DMS 273 (cell line): Measurements from ENCODE around the gene CERS6.
A peak's percentile ranks its signal among the peaks of the same experiment; 100 is the strongest.

Experiments
- DNase-seq: peaks from one replicate; lab custom pipeline; 2025; ENCODE audit not compliant: unreplicated experiment; lab: John Stamatoyannopoulos, UW

Gene CERS6

GRCh38 chr2:168528469-168528868 is 72.4 kb downstream of the CERS6 start:
- DNase-seq, result no peak

- no peak for DNase-seq
Measured at GRCh38 chr2:168529054-168529833, 73.2 kb downstream of the CERS6 start.

GRCh38 chr2:168529900-168530561 is 74.0 kb downstream of the CERS6 start:
- no peak for DNase-seq

- no peak for DNase-seq
Measured at GRCh38 chr2:168530982-168531622, 75.0 kb downstream of the CERS6 start.

- DNase-seq, result peak; percentile 30
Measured at GRCh38 chr2:168534926-168535325, 78.9 kb downstream of the CERS6 start.

GRCh38 chr2:168536925-168537466 is 80.9 kb downstream of the CERS6 start:
- DNase-seq, result no peak

- no peak for DNase-seq
Measured at GRCh38 chr2:168538133-168538532, 82.1 kb downstream of the CERS6 start.

- DNase-seq, result peak; percentile 46
Measured at GRCh38 chr2:168538534-168538933, 82.5 kb downstream of the CERS6 start.

- DNase-seq, result no peak
Measured at GRCh38 chr2:168539945-168540344, 83.9 kb downstream of the CERS6 start.

- DNase-seq, result no peak
Measured at GRCh38 chr2:168541858-168542257, 85.8 kb downstream of the CERS6 start.

- DNase-seq, result no peak
Measured at GRCh38 chr2:168543037-168543436, 87.0 kb downstream of the CERS6 start.

GRCh38 chr2:168543935-168544334 is 87.9 kb downstream of the CERS6 start:
- DNase-seq, result no peak

GRCh38 chr2:168545439-168546082 is 89.5 kb downstream of the CERS6 start:
- peak; percentile 47 for DNase-seq

GRCh38 chr2:168550670-168551069 is 94.6 kb downstream of the CERS6 start:
- DNase-seq, result peak; percentile 42

- DNase-seq, result no peak
Measured at GRCh38 chr2:168552450-168552856, 96.4 kb downstream of the CERS6 start.

GRCh38 chr2:168555283-168555682 is 99.2 kb downstream of the CERS6 start:
- DNase-seq, result no peak

GRCh38 chr2:168559187-168559586 is 103.1 kb downstream of the CERS6 start:
- peak; percentile 25 for DNase-seq

- no peak for DNase-seq
Measured at GRCh38 chr2:168560817-168561499, 104.9 kb downstream of the CERS6 start.

- no peak for DNase-seq
Measured at GRCh38 chr2:168561991-168562390, 105.9 kb downstream of the CERS6 start.

GRCh38 chr2:168562971-168563370 is 106.9 kb downstream of the CERS6 start:
- no peak for DNase-seq

- no peak for DNase-seq
Measured at GRCh38 chr2:168564641-168565040, 108.6 kb downstream of the CERS6 start.
